ENCODE data around the gene LRRC4C. TPM values are rescaled to one million over a fixed set of nuclear protein-coding genes. Genes with fewer than 3 reads are reported as not detected.
"Not testable (repeated sequence)": the region's sequence is repeated elsewhere in the genome, so short reads cannot be mapped to it uniquely, and the experiment has no call there.

LRRC4C gene
- polyA plus RNA-seq, 1 donor = 3.9 TPM

DNA sequence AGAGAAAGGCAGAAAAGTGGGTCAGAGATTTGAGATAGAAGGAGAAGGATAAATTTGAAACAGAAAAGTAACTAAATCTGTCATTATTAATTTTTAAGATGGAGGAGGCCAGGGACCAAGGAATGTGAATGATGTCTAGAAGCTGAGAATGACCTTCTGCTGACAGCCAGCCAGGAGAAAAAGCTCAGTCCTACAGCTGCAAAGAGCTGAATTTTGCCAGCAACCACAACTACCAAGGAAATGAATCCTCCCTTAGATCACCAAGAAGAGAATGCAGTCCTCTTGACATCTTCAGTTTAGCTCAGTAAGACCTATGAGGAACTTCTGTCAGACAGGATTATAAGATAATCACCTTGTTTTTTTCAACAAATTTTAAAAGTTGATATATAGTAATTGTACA lies 538.2 kb downstream of the LRRC4C start:
- DNase-seq = no peak
- Histone ChIP-seq H3K9me3 (ENCODE audit: control insufficient read depth, low read depth, low read length) (no peaks in the 10 kb centered on the region), H3K4me3 (ENCODE audit: low read length) (no peak overlapping the region), H3K27ac (ENCODE audit: low read length) (no peak overlapping the region), H3K36me3 (ENCODE audit: control insufficient read depth, insufficient read depth, low read length) (no peaks in the 10 kb centered on the region), H3K27me3 (ENCODE audit: control insufficient read depth, insufficient read depth, low read length) (no peaks in the 10 kb centered on the region), H3K4me1 (ENCODE audit: control insufficient read depth, insufficient read depth, low read length) (no peaks in the 10 kb centered on the region)

DNA sequence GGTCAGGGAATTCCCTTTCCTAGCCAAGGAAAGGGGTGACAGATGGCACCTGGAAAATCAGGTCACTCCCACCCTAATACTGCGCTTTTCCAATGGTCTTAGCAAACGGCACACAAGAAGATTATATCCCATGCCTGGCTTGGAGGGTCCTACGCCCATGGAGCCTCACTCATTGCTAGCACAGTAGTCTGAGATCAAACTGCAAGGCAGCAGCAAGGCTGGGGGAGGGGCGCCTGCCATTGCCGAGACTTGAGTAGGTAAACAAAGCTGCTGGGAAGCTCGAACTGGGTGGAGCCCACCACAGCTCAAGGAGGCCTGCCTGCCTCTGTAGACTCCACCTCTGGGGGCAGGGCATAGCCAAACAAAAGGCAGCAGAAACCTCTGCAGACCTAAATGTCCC lies 548.7 kb downstream of the LRRC4C start:
- WGBS (ENCODE audit: insufficient coverage, low lambda C conversion rate) = no CpG with 5 or more reads among the region's 6 CpGs
- not testable (repeated sequence) for H3K36me3 ChIP-seq (ENCODE audit: control insufficient read depth, insufficient read depth, low read length); H3K27ac ChIP-seq (ENCODE audit: low read length); DNase-seq; H3K27me3 ChIP-seq (ENCODE audit: control insufficient read depth, insufficient read depth, low read length); H3K4me3 ChIP-seq (ENCODE audit: low read length); H3K4me1 ChIP-seq (ENCODE audit: control insufficient read depth, insufficient read depth, low read length); H3K9me3 ChIP-seq (ENCODE audit: control insufficient read depth, low read depth, low read length)

DNA sequence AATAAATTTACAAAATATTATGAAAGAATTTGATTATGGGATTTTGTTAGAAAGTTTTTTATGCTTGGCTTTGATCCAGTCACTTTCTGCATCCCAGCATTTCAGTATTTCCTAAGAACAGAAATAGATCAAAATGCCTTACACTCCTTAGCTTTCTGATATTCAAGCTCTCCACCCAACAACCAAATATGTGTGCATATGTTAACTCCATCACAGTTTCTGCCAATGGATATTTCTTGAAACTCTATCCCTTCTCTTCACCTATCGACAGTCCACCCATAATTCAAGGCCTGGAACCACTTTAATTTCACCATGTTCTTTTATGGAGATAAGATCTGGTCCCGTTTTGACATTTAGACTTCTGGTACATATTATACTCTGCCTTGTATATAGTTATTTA lies 565.0 kb downstream of the LRRC4C start:
- Histone ChIP-seq H3K36me3 (ENCODE audit: control insufficient read depth, insufficient read depth, low read length) (no peaks in the 10 kb centered on the region), H3K4me1 (ENCODE audit: control insufficient read depth, insufficient read depth, low read length) (no peaks in the 10 kb centered on the region), H3K9me3 (ENCODE audit: control insufficient read depth, low read depth, low read length) (no peaks in the 10 kb centered on the region), H3K27ac (ENCODE audit: low read length) (no peak overlapping the region), H3K4me3 (ENCODE audit: low read length) (no peak overlapping the region), H3K27me3 (ENCODE audit: control insufficient read depth, insufficient read depth, low read length) (no peaks in the 10 kb centered on the region)
- 72% methylated on average over 2 of the region's 2 CpGs for WGBS (ENCODE audit: insufficient coverage, low lambda C conversion rate)
- DNase-seq = no peak

DNA sequence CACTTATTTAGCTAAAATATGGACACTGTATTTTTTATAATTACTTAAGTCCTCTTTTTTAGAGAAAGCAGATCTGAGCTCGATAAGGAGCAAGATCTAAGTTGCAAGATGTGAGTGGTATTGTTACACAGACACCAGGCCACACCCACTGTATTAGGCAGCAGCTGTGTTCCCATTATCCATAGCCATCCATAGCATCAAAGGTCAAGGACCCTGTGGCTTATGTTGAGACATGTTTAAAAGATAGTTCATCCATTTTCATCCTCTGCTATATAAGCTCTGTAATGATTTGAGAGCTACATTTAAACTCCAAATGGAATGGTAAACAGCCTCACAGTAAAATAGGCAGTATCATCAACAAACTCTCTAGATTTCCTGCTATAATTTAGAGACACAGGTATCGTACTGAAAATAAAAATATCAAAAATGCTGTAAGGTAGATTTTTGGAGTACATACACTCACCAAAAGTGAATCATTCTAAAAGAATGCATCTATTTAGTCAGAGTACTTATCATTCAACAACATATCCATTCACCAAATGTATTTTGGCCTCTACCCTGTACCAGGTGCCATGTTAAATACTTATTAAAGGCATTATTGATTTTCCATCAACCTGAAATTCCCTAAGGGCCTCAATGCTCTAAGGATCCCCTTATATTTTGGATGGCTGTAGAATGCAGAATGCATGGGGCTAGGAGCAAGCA lies 574.0 kb downstream of the LRRC4C start:
- no peaks in the 10 kb centered on the region for H3K4me1 ChIP-seq (ENCODE audit: control insufficient read depth, insufficient read depth, low read length)
- no peak overlapping the region for H3K4me3 ChIP-seq (ENCODE audit: low read length)
- no peaks in the 10 kb centered on the region for H3K9me3 ChIP-seq (ENCODE audit: control insufficient read depth, low read depth, low read length)
- no peaks in the 10 kb centered on the region for H3K36me3 ChIP-seq (ENCODE audit: control insufficient read depth, insufficient read depth, low read length)
- H3K27ac ChIP-seq (ENCODE audit: low read length) = no peak overlapping the region
- no peaks in the 10 kb centered on the region for H3K27me3 ChIP-seq (ENCODE audit: control insufficient read depth, insufficient read depth, low read length)
- 83% methylated on average over 1 of the region's 2 CpGs for WGBS (ENCODE audit: insufficient coverage, low lambda C conversion rate)
- no peak for DNase-seq

DNA sequence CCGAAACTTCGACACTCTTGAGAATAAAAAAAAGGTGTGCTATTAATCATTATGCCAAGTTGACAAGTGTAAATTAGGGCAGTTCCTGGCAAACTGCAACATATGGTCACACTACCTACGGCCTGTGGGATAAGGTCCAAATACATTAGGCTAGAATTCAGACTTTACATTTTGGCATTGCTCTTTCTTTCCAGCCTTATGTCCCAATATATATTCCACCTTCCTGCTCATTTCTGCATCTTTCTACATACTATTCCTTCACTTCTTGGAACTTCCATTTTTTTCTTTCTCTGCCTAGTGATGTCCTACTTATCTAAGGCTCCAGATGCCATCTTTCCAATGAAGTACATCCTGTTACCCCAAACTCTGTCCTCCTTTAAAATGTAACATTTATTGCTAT lies 577.2 kb downstream of the LRRC4C start:
- DNase-seq = no peak

DNA sequence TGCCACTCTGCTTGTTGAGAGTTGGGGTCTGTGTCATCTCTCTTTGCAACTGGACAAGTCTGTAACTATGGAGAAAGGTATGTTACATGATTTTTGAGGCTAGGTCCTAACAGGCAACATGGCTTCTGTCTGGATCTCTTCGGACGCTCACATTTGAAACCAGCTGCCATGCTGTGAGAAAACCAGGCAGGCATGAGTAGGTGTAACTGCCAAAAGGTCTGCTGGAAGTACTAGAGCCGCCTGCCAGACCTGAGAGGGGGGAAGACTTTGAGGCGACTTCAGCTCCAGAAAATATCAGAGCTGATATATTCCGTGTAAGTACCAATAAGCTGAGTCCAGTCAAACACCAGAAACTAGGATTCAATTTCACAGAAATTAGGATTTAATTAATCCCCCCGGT lies 579.5 kb downstream of the LRRC4C start:
- Histone ChIP-seq H3K27ac (ENCODE audit: low read length) (no peak overlapping the region), H3K27me3 (ENCODE audit: control insufficient read depth, insufficient read depth, low read length) (no peaks in the 10 kb centered on the region), H3K4me1 (ENCODE audit: control insufficient read depth, insufficient read depth, low read length) (no peaks in the 10 kb centered on the region), H3K9me3 (ENCODE audit: control insufficient read depth, low read depth, low read length) (no peaks in the 10 kb centered on the region), H3K4me3 (ENCODE audit: low read length) (no peak overlapping the region), H3K36me3 (ENCODE audit: control insufficient read depth, insufficient read depth, low read length) (no peaks in the 10 kb centered on the region)
- no CpG with 5 or more reads among the region's 6 CpGs for WGBS (ENCODE audit: insufficient coverage, low lambda C conversion rate)
- DNase-seq = no peak

More for the DNA sequence above, 577.2 kb downstream of the LRRC4C start:
- no peaks in the 10 kb centered on the region for H3K9me3 ChIP-seq (ENCODE audit: control insufficient read depth, low read depth, low read length)
- H3K27me3 ChIP-seq (ENCODE audit: control insufficient read depth, insufficient read depth, low read length) = no peaks in the 10 kb centered on the region
- H3K4me3 ChIP-seq (ENCODE audit: low read length) = no peak overlapping the region
- no peaks in the 10 kb centered on the region for H3K4me1 ChIP-seq (ENCODE audit: control insufficient read depth, insufficient read depth, low read length)
- 100% methylated on average over 2 of the region's 3 CpGs for WGBS (ENCODE audit: insufficient coverage, low lambda C conversion rate)
- no peak overlapping the region for H3K27ac ChIP-seq (ENCODE audit: low read length)
- no peaks in the 10 kb centered on the region for H3K36me3 ChIP-seq (ENCODE audit: control insufficient read depth, insufficient read depth, low read length)

DNA sequence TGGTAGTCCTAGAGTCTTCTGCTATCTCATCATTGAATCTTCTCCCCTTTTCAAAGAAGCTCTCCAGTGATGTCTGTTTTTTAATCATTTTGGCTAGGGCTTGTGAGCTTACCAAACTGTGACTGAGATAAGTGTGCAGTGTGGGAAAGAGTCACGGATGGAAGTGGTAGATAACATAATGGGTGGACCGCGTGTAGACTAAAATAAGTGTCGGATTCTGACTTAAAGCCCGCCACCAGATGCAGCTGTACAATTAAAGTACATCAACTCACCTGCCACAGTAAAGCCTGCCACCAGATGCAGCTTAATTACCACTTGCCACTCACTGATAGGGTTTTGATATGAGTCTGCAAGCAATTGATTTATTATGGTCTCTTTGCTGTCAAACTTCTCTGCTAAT lies 581.5 kb downstream of the LRRC4C start:
- no peak for DNase-seq
- no peaks in the 10 kb centered on the region for H3K9me3 ChIP-seq (ENCODE audit: control insufficient read depth, low read depth, low read length)
- H3K27me3 ChIP-seq (ENCODE audit: control insufficient read depth, insufficient read depth, low read length) = no peaks in the 10 kb centered on the region
- H3K4me1 ChIP-seq (ENCODE audit: control insufficient read depth, insufficient read depth, low read length) = no peaks in the 10 kb centered on the region
- no CpG with 5 or more reads among the region's 5 CpGs for WGBS (ENCODE audit: insufficient coverage, low lambda C conversion rate)
- no peak overlapping the region for H3K27ac ChIP-seq (ENCODE audit: low read length)
- no peak overlapping the region for H3K4me3 ChIP-seq (ENCODE audit: low read length)
- H3K36me3 ChIP-seq (ENCODE audit: control insufficient read depth, insufficient read depth, low read length) = no peaks in the 10 kb centered on the region

DNA sequence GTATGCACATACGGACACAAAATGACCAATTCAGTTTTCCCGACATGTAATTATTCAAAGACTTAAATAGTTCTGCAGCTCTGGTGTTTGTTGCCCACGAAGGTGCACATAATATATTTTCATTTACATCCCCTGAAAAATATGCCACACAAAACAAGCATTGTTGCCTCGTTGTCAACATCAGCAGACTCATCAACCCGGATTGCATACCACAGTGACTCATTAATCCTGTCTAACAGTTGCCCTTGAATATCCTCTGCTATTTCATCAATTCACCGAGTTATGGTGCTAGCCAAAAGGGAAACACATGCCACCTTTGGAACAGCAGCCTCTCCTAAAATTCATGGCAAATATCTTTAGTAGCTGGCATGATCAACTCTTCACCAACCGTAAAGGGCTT lies 582.2 kb downstream of the LRRC4C start:
- Histone ChIP-seq H3K27me3 (ENCODE audit: control insufficient read depth, insufficient read depth, low read length) (no peaks in the 10 kb centered on the region), H3K27ac (ENCODE audit: low read length) (no peak overlapping the region), H3K4me3 (ENCODE audit: low read length) (no peak overlapping the region), H3K9me3 (ENCODE audit: control insufficient read depth, low read depth, low read length) (no peaks in the 10 kb centered on the region), H3K4me1 (ENCODE audit: control insufficient read depth, insufficient read depth, low read length) (no peaks in the 10 kb centered on the region), H3K36me3 (ENCODE audit: control insufficient read depth, insufficient read depth, low read length) (no peaks in the 10 kb centered on the region)
- DNase-seq = no peak
- no CpG with 5 or more reads among the region's 7 CpGs for WGBS (ENCODE audit: insufficient coverage, low lambda C conversion rate)

DNA sequence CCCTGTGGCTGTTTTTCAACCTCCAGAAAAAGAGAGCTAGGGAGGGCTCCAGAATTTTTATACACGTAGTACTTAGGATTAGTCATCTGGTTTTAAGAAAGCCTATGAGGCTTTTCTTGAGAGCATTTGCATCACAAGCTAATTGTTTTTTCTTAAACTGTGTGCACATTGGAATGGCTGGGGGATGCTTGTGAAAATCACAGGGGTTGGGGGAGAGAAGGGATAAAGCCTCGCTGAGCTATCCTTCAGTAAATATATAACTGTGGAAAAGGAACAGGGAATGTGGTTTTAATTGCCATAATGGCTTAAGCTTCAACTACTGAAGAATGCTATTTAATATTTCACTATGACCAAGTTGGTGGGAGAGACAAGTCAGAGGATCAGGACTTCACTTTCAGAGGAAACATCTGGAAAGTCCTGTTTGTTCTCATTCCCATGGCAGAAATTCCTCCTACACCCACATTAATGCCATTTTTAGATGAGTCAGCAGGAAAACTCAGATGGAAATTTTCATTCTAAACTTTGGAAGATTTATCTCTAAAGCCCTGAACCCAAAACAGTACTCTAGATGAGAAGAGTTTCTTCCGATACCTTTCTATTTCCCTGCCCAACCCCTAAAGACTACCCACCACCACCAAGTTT lies 591.3 kb downstream of the LRRC4C start:
- WGBS (ENCODE audit: insufficient coverage, low lambda C conversion rate) = no CpG with 5 or more reads among the region's 3 CpGs
- Histone ChIP-seq H3K4me1 (ENCODE audit: control insufficient read depth, insufficient read depth, low read length) (no peaks in the 10 kb centered on the region), H3K9me3 (ENCODE audit: control insufficient read depth, low read depth, low read length) (no peaks in the 10 kb centered on the region), H3K27ac (ENCODE audit: low read length) (no peak overlapping the region), H3K4me3 (ENCODE audit: low read length) (no peak overlapping the region), H3K27me3 (ENCODE audit: control insufficient read depth, insufficient read depth, low read length) (no peaks in the 10 kb centered on the region), H3K36me3 (ENCODE audit: control insufficient read depth, insufficient read depth, low read length) (no peaks in the 10 kb centered on the region)
- no peak for DNase-seq

DNA sequence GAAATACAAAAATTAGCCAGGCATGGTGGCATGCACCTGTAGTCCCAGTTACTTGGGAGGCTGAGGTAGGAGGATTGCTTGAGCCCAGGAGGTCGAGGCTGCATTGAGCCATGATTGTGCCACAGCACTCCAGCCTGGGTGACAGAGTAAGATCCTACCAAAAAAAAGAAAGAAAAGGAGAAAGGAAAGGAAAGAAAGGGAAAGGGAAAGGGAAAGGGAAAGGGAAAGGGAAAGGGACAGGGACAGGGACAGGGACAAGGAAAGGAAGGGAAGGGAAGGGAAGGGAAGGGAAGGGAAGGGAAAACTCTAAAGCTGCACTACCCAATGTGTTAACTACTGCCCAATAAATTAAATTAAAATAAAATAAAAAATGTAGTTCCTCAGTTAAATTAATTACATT lies 601.7 kb downstream of the LRRC4C start:
- H3K4me1 ChIP-seq (ENCODE audit: control insufficient read depth, insufficient read depth, low read length); H3K36me3 ChIP-seq (ENCODE audit: control insufficient read depth, insufficient read depth, low read length); DNase-seq; H3K4me3 ChIP-seq (ENCODE audit: low read length); H3K9me3 ChIP-seq (ENCODE audit: control insufficient read depth, low read depth, low read length); H3K27ac ChIP-seq (ENCODE audit: low read length); H3K27me3 ChIP-seq (ENCODE audit: control insufficient read depth, insufficient read depth, low read length): not testable (repeated sequence)
- 88% methylated on average over 1 of the region's 1 CpG for WGBS (ENCODE audit: insufficient coverage, low lambda C conversion rate)

DNA sequence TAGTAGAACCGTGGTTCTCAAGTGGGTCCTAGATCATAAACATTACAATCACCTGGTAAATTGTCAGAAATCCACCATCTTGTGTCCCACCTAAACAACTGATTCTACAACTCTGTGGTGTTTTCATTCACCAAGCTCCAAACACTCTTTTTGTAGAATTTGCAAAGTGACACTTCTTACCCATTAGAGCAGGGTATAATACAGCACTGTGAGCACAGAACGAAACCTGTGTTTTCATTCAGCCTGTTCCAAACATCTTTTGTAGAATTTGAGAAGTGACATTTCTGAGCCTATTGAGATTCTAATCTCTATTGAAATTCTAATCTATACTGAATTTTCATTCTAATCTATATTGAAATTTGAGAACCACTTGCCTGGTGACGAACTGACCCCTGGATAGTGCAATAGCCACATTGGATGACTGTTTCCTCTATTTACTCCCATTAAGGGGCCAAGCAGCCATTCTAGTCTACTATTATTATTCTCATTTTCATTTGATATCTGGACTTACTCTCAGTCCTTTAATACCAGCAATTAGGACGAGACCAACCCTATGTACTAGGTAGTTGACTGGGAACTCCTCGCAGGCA lies 616.6 kb downstream of the LRRC4C start:
- Histone ChIP-seq H3K27ac (ENCODE audit: low read length) (no peak overlapping the region), H3K4me1 (ENCODE audit: control insufficient read depth, insufficient read depth, low read length) (no peaks in the 10 kb centered on the region), H3K27me3 (ENCODE audit: control insufficient read depth, insufficient read depth, low read length) (no peaks in the 10 kb centered on the region), H3K4me3 (ENCODE audit: low read length) (no peak overlapping the region), H3K36me3 (ENCODE audit: control insufficient read depth, insufficient read depth, low read length) (no peaks in the 10 kb centered on the region), H3K9me3 (ENCODE audit: control insufficient read depth, low read depth, low read length) (no peaks in the 10 kb centered on the region)
- no peak for DNase-seq
- 86% methylated on average over 2 of the region's 5 CpGs for WGBS (ENCODE audit: insufficient coverage, low lambda C conversion rate)

Data from large intestine (tissue), 3 donors.